Measurements from ENCODE around the gene MAP1LC3B.

The MAP1LC3B gene

GRCh38 chr16:87391950-87392820 is at the start of gene MAP1LC3B:
TSS of gene MAP1LC3B (plus strand) at chr16:87392336. CDS start at chr16:87392428, 92 bp downstream.
- peak; percentile 98 for DNase-seq

- DNase-seq: no peak
These were observed 49.6 kb upstream of the MAP1LC3B start for GRCh38 chr16:87342504-87342903.

GRCh38 chr16:87342978-87343752 is 49.0 kb upstream of the MAP1LC3B start:
- no peak for DNase-seq

- no peak for DNase-seq
These were observed 48.4 kb upstream of the MAP1LC3B start for GRCh38 chr16:87343753-87344050.

DNA sequence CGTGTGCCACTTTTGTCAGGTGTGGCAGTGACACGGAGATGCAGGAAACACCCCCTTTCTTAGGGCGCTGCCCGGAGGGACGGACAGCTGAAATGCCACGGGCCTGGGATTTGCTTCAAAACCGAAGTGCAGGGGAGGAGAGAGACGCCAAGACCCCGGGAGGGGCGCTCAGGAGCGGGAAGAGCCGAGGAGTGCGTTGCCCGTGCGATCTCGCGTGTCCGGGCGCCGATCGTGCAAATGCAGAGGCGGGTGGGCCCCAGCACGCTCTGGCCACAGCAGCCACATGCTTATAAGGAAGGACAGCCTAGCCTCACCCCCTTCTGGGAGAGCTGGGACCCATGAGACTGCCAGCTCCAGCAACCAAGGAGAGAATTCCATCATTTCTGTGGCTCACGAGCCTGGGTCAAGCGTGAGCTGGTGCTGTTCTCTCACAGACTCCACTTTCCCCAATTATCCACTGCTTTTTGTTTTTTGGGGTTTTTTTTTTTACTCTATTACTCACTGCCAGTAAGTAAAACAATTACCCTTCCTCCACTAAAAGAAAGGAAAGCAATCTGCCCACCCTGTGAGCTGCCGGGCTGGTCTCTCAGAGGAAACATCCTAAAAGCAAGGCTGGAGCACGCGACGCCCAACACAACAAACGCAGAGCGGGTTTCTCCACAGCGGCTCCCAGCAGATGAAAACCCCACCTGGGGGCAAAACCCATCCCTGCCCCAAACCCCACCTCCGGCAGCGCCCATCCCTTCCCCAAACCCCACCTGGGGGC is 47.8 kb upstream of the MAP1LC3B start:
- DNase-seq: no peak

DNA sequence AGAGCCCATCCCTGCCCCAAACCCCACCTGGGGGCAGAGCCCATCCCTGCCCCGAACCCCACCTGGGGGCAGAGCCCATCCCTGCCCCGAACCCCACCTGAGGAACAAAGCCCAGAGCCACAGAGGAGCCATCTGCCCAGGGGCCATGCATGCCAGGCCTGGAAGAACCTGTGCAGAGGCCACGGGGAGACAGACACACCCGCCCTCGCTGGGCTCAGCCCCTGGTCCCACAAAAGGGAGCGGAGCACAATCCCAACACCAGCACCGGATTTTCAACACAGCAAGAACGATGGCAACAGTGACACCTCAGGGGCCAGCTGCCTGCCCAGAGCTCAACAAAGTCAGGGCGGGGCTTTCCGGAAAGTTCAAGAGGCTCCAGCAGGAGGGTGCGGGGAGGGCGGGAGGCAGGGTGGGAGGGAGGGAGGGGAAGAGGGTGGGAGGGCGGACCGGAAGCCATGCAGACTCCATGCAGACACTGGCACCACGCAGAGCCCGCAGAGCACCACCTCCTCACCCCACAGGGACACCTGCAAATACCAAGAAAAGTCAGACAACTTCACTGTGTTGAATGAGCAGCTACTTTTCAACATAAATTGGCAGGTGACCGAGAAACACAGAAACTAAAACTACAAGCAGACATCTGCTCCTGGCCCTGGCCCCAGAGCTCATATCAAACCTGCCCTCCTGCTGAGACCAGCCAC is 47.1 kb upstream of the MAP1LC3B start:
- no peak for DNase-seq

GRCh38 chr16:87345726-87346424 is 46.3 kb upstream of the MAP1LC3B start:
- no peak for DNase-seq

GRCh38 chr16:87346517-87347060 is 45.5 kb upstream of the MAP1LC3B start:
- DNase-seq: no peak

GRCh38 chr16:87347932-87348615 is 44.1 kb upstream of the MAP1LC3B start:
- no peak for DNase-seq

- no peak for DNase-seq
These were observed 43.4 kb upstream of the MAP1LC3B start for GRCh38 chr16:87348616-87349157.

DNA sequence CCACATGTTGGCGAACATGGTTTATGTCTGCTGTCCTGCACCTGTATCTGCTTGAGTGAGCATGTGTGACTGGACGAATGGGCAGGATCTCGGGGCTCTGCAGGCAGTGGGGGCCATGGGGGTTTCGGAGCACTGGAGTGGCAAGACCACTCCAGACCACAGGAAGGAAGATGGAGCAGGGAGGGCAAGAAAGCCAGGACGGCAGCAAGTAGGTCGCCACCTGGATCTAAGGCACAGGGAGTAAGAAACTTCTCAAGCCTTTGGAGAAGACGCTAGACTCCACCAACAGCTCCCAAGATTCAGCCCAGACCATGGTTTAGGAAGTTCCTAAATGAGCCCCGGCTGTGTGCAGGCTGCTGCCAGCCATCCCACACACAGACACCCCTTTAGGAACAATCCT is 42.1 kb upstream of the MAP1LC3B start:
- DNase-seq: no peak

DNA sequence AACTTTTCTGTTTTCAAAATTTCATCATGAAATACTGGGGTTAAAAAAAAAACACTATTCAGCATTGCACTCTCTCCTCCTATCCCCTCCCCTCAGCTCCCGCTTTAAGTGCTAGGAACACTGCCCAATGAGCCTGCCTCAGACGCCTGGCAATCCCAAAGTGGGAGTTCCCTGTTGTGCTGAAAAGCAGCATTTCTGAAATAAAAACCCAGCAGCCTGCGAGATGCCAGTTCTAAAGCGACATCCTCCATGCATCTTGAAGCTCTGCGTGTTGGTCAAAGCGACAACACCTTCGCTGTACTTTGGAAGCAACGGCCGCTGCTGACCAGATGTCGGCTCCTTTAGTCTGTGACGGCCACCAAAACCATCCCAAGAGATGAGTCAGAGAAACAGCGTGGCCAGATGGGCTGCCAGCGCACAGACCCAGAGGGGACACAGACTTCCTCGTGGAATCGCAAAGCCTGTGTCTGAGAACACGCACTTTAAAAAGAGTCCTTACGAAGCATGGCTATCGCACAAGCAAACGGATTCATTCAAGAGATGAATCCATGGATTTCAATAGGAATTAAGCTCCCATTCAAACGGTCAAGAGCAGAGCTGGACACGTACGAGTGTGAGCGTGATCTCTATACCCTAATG is 41.3 kb upstream of the MAP1LC3B start:
- DNase-seq: no peak

DNA sequence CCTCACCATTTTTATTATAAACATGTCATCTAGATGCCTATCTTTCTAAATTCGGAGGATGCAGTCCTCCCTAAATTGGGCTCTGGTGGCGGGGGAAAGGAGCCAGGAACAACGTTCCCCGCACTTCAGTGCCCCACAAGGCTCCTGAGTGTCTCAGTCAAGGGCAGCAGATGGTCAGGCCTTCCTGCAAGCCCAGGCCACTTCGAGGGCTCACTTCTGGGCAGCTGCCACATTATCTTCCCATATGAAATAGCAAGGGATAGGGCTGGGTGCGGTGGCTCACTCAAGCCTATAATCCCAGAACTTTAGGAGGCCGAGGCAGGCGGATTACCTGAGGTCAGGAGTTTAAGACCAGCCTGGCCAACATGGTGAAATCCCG is 40.8 kb upstream of the MAP1LC3B start:
- DNase-seq: no peak

- DNase-seq: no peak
These were observed 39.3 kb upstream of the MAP1LC3B start for GRCh38 chr16:87352818-87353217.

DNA sequence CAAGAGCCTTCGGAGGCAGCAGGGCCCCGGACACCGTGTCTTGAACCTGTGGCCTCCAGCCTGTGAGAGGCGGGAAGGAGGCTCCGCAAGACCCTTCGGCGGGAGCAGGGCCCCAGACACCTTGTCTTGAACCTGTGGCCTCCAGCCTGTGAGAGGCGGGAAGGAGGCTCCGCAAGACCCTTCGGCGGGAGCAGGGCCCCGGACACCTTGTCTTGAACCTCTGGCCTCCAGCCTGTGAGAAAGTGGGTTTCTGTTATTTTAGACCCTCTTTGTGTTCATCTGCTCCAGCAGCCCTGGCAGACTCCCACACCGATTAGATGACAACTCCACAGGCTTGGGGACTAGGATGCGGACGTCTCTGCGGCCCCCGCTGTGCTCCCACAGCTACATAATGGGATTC is 38.5 kb upstream of the MAP1LC3B start:
- DNase-seq: no peak

- DNase-seq: no peak
These were observed 35.7 kb upstream of the MAP1LC3B start for GRCh38 chr16:87356491-87356853.

DNA sequence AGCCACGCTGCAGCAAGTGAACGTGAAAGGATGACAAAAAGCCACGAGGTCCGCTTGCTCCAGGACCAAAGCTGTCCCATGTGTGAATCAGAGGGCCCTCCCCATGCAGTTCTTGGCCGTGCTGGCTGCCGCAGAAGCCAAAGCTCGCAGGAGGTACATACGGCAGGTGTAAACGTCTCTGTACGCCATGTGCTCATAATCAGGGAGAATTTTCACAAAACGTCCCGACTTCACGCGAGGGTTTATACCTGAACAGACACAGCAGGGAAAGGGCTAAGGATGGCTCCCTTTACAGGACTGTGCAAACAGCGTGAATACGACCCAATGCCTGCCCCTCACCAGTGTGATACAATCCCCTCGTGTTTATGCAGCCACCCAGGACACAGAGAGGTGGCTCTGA is 33.9 kb upstream of the MAP1LC3B start:
- DNase-seq: no peak

GRCh38 chr16:87358696-87359095 is 33.4 kb upstream of the MAP1LC3B start:
- DNase-seq: no peak

- DNase-seq: no peak
These were observed 33.0 kb upstream of the MAP1LC3B start for GRCh38 chr16:87359121-87359520.

DNA sequence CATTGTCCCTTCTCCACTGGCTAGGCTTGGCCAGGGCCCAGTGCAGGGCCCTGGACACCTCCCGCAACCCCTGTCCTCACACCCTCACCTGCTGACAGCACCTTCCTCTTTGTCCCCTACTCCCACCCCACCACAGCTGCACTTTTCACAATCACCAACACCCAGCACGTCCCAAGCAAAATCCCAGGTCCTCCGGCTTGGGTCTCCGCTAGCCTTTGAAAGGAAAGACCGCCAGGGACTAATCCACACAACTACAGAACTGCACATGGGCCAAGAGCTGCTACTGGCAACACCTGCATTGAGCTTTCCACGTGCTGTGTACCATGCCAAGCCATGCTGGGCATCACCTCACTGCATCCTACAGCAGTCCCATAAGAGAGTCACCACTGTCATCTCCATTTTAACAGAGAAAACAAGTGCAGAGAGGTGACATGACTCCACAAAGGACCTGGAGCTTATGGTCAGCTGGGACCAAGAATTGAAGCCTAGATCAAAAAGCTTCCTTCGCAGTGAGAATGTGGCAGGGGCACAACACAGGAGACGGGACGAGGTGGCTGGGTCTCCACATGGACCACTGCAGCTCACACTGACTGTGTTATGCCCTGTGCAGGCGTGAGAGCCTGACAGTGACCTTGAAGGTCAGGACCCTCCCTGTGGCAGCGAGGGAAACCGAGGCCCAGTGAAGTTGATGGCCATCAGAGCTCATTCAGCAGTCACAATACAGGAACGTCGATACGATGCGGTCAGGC is 31.1 kb upstream of the MAP1LC3B start:
- DNase-seq: no peak

Data from left hindlimb (tissue), 1 donor.